GM19328 (cell line): ENCODE measurements around the gene BAIAP3.
A peak's percentile ranks its signal among the peaks of the same experiment; 100 is the strongest.

ENCODE experiments used
- ATAC-seq: cut with Tn5 transposase; IDR thresholded peaks from one replicate; pipeline ENCODE4 v1.9.1; 2021; ENCODE audit warnings: mild to moderate bottlenecking, moderate library complexity; ENCODE audit not compliant: unreplicated experiment

BAIAP3 gene

DNA sequence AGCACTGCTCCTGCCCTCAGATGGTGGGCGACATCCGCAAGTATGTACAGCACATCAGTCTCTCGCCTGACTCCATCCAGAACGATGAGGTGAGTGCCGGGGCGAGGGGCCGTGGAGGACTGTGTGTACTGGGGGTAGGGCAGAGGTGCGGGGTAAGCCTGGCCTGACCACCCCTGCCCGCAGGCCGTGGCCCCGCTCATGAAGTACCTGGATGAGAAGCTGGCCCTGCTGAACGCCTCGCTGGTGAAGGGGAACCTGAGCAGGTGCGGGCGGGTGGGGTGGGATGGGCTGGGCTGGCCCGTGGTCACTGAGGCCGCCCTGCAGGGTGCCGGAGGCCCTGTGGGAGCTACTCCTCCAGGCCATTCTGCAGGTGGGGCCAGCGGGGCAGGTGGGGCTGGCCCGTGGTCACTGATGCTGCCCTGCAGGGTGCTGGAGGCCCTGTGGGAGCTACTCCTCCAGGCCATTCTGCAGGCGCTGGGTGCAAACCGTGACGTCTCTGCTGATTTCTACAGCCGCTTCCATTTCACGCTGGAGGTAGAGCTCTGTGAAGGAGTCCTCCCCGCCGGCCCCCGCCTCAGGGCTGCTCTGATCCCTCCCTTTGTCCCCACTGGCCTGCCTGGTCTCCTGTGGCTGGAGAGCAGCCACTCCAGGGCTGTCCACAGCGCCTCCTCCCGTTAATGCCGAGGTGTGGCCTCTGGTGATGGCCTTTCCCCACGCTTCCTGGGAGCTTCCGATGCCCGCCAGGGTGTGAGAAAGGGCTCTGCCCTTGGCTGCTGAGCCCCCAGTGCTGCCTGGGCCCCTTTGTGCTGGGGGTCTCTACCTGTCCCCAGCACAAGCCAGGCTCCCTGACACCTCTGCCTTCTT lies 13.2 kb downstream of the BAIAP3 start:
- ATAC-seq: no peak

GRCh38 chr16:1347286-1347855 lies 13.9 kb downstream of the BAIAP3 start:
- ATAC-seq: no peak

DNA sequence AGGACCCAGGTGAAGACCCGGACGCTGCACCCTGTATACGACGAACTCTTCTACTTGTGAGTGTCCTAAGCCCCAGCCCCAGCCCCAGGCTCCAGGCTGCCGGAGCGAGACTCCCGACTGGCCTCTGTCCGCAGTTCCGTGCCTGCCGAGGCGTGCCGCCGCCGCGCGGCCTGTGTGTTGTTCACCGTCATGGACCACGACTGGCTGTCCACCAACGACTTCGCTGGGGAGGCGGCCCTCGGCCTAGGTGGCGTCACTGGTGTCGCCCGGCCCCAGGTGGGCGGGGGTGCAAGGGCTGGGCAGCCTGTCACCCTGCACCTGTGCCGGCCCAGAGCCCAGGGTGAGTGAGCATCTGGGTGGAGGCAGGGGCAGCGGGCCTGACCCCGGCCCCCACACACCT lies 14.5 kb downstream of the BAIAP3 start:
- ATAC-seq: no peak

GRCh38 chr16:1348441-1348840 lies 15.0 kb downstream of the BAIAP3 start:
- ATAC-seq: no peak

DNA sequence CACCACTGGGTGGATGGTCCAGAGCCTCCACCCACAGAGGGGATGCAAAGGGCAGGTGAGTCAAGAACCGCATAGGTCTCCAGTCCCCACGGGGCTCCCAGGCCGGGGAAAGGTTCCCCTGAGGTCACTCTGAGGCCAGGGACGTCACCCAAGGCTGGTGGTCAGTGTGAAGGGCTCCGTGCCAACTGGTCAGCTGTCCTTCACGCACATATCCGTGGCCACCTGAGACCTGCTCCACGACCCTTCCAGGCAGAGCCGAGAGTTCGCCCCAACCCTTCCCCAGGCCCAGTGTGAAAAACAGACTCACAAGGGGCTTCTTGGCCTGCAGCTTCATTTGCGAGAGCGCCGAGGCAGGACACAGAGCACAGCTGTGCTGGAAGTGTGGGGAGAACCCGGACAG lies 15.5 kb downstream of the BAIAP3 start:
- no peak for ATAC-seq

- ATAC-seq: no peak
These were observed 15.9 kb downstream of the BAIAP3 start for GRCh38 chr16:1349351-1349750.

GRCh38 chr16:1349951-1350350 lies 16.5 kb downstream of the BAIAP3 start:
- no peak for ATAC-seq

- ATAC-seq: no peak
These were observed 17.2 kb downstream of the BAIAP3 start for GRCh38 chr16:1350691-1351090.

DNA sequence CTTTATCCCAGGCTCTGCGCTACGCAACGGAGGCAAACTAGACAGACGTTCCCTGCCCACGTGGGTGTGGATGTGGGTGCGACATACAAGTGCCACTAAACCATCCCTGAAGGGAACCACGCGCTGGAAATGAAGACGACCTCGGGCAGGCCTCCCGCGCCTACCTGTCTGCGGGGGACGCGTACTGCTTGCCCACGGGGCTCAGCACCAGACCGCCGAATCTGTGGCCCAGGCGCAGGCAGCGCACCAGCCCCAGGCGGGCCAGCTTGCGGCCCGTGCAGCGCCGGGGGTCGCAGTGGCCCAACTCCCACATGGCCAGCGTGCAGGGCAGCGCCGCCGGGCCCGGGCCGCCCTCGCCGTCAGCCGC lies 17.8 kb downstream of the BAIAP3 start:
- ATAC-seq: no peak

DNA sequence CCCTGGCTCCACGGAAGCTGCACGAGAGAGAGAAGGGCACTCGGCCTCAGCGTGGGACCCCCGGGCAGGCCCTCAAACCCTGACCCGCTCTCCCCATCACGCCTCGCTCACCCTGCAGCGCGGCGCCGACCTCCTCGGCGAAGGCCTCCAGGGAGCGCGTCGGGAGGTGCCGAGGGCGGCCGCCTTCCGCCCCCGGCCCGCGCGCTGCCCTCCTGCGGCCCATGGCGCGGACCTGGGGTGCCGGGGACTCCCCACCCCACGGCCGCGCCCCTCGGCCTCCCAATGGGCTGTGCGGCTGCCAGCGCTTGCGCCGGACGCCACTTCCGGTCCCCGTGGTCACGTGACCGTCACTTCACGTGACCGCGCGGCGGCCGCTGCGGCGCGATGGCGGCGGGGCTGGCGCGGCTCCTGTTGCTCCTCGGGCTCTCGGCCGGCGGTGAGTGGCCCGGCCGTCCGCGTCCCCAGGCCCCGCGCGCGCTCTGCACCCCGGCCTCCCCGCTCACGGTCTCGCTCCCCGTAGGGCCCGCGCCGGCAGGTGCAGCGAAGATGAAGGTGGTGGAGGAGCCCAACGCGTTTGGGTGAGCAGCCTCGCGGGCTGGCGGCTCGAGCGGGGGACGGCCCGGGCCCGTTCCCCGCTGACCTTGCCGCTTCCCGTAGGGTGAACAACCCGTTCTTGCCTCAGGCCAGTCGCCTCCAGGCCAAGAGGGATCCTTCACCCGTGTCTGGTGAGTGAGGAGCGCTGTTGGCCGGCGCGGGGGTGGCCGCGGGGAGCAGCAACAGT lies 18.3 kb downstream of the BAIAP3 start, which contains the start of the genes GNPTG and TSR3:
GNPTG (plus strand) TSS at position 350 of the 781 bp plus-strand sequence; CDS start at position 385, 35 bp downstream.
TSR3 (minus strand) TSS at position 297 of the 781 bp plus-strand sequence; CDS start at position 223, 74 bp downstream.
- ATAC-seq: peak; percentile 68

DNA sequence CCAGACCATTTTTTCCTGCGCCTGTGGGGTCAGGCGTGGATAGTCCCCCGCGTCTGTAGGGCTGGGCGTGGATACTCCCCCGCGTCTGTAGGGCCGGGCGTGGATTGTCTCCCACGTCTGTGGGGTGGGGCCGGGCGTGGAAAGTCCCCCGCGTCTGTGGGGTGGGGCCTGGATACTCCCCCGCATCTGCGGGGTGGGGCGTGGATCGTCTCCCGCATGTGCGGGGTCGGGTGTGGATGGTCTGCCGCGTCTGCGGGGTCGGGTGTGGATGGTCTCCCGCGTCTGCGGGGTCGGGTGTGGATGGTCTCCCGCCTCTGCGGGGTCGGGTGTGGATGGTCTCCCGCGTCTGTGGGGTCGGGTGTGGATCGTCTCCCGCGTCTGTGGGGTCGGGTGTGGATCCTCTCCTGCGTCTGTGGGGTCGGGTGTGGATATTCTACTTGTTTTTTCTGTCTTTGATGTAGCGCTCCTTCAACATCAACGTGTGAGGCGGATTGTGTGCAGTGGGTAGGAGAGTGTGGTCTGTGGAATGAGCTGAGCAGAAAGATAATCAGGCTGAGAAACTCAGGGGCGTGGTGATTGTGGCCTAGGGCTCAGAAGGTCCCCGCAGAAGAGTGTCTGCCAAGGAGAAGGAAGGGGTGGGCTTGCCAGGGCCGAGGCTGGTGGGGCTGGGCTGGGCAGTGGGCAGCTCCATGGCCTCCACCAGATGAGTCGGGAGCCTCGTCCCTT lies 21.5 kb downstream of the BAIAP3 start:
- ATAC-seq: no peak

DNA sequence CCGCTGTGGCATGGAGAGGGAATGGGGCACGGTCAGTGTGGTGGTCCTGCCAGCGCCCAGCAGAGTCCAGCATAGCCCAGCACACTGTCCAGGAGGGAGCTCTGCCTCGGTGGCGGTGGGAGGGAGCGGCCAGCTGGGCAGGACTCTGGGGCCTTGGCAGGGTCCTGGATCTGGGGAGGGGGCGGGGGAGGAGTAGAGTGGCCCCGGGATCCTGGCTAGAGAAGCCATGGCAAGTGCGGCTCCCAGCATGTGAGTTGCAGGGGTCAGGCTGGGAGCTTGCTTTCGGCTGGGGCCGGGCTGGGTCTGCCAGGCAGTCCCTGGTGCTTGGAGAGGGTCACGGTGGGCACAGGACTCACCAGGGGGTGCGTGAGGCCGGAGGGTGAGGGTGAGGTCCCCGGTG lies 22.1 kb downstream of the BAIAP3 start:
- no peak for ATAC-seq

DNA sequence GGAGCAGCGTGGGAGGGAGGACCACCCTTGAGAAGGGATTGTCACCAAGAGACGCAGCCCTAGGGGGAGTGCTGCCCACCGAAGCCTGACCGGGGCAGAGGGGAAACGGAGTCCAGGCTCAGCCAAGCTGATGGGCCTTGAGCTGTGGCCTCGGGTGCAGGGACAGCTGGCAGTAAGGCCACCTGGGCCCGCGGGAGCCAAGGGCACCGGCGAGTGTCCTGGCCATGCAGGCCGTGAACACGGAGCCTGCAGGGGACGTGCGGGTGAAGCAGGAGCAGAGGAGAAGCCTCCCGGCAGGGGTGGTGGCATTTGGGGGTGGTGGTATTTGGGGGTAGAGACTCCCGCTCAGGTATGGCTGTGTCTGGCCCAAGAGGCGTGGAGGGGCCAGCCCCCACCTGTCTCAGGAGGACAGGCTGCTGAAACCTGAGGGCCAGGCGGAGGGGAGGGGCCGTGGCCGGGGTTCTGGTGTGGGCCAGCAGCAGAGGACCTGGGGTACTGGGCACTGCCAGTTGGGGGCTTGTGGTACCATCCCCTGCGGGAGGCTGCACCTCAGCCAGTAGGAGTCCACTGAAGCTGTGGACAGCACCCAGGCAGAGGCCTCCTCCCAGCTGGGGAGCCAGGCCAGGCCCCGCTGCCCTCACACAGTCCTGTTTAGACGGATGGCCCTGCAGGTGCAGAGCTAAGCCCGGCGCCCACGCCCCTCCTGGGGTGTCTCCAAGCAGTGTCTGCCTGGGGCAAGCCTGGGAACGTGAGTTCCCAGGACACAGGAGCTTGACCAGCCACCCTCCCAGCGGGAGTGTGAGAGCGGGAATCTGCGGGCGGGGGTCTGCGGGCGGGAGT lies 22.8 kb downstream of the BAIAP3 start:
- no peak for ATAC-seq

DNA sequence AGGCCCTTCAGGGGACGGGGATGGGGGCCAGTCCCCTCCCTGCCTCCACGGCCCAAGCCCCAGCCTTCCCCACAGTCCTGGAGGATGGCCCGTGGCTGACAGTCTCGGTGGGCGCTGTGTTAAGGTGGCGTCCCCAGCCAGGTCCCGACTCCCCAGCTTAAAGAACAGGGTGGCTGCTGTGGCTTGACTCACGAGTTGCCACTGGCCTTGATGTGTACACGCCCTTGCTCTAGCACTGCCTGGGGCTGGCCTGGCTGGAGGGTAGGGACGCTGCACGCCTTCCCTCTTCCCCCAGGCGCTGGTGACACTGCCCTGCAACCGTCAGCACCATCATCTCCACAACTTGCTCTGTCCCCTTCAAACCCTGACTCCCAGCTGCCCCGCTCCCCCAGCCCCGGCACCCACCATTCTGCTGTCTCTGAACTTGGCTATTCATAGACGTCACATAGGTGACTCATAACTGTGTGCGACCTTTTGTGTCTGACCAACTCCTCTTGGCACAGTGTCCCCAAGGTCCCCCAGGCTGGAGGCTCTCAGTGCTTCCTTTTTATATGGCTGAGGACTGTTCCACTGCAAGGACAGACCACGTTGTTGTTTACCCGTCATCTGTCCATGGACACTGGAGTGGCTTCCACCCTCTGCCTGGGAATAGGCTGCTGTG lies 24.6 kb downstream of the BAIAP3 start:
- ATAC-seq: no peak

DNA sequence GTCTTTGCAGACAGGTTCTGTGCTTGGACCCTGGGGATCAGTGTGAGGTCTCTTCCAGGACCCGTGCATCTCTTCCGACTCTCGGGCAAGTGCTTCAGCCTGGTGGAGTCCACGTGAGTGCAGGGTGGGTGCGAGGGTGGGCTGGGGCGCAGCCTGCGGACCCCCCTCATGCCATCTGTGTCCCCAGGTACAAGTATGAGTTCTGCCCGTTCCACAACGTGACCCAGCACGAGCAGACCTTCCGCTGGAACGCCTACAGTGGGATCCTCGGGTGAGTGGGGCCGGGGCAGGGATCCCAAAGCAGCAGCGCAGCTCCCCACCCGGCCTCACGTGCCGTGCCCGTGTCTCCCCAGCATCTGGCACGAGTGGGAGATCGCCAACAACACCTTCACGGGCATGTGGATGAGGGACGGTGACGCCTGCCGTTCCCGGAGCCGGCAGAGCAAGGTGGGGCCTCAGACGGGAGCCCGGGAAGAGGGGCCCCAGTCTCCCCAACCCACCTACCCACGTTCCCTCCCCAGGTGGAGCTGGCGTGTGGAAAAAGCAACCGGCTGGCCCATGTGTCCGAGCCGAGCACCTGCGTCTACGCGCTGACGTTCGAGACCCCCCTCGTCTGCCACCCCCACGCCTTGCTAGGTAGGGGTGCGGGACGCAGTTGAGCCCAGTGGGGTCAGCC lies 28.4 kb downstream of the BAIAP3 start:
- ATAC-seq: no peak

GRCh38 chr16:1362807-1363206 lies 29.4 kb downstream of the BAIAP3 start:
- no peak for ATAC-seq

DNA sequence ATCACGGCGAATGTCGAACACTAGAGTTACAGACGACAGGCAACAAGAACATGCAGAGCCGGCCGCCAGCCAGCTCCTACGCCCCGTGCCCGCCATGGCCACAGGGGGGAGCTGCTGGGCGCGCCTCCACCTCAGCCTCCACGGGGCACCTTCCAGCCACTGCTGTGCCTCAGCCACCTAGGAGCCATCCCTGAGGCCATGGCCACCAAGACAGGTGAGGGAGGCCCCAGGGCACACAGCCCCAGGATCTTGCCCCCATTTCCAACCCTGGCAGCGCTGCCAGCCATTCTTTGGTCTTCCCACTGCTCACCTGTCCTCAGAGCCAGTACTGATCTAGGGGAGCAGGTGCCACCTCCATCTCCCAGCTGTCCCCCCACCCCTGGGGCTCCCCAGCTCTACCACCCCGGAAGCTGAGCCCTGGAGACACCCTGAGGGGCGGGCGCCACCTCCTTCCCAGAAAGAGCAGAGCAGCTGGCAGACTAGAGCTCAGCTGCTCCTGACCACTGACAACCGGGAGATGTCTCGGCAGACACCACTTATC lies 30.1 kb downstream of the BAIAP3 start:
- ATAC-seq: no peak

DNA sequence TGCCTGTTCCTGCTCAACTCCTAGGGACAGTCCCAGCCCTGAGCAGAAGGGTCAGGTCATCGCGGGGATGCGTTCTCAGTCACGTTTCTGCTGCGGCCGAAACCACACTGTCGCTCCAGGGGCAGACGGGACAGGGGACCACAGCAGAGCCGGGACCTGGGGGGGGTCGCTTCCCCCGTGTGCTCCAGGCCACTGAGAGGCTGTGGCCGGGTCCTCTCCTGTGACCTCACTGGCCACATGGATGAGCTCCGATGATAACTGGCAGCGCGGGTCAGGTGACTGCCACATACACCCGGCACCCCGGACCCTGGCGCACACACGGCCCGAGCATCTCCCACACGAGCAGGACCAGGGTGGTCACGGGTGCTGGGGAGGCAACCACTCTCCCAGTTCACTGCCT lies 31.1 kb downstream of the BAIAP3 start:
- ATAC-seq: no peak
